ENCODE measurements around the gene AIG1. TPM values are rescaled to one million over a fixed set of nuclear protein-coding genes. Genes with fewer than 3 reads are reported as not detected.
"Not testable (repeated sequence)": the region's sequence is repeated elsewhere in the genome, so short reads cannot be mapped to it uniquely, and the experiment has no call there.

The AIG1 gene
- total RNA-seq, 1 donor from 2014 or later, result 60.6 TPM

DNA sequence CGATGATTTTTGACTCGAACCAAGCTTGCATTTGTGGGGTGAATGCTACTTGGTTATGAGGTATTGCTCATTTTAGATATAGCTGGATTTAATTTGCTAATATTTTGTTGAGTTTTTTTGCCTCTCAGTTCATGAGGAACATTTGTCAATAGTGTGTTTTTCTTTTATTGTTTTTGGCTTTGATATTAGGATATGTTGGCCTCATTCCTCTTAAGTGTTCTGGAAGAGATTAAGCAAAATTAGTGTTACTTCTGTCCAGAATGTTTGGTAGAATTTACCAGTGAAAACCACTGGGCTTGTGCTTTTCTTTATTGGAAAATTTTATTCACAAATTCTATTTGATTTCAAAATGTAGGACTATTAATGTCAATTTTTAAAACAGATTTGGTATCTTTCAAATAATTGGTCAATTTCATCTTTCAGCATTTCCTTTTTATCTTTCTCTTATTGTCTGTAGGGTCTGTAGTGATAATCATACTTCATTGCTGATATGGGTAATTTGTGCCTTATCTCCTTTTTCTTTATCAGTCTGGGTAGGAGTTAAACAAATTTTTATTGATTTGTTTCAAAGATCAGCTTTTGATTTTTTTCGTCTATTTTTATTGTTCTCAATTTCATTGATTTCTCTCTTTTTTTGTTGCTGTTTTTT, 14.1 kb downstream of the AIG1 start:
- Histone ChIP-seq H3K36me3 (ENCODE audit: control insufficient read depth, insufficient read depth, low read length) (no peaks in the 10 kb centered on the region), H3K27me3 (ENCODE audit: control insufficient read depth, insufficient read depth, low read length) (no peaks in the 10 kb centered on the region), H3K4me3 (ENCODE audit: low read depth, low read length) (no peak overlapping the region)
- FAIRE-seq (no peak), DNase-seq (ENCODE audit: low read depth) (no peak)
- TF ChIP-seq, protein P1, sequence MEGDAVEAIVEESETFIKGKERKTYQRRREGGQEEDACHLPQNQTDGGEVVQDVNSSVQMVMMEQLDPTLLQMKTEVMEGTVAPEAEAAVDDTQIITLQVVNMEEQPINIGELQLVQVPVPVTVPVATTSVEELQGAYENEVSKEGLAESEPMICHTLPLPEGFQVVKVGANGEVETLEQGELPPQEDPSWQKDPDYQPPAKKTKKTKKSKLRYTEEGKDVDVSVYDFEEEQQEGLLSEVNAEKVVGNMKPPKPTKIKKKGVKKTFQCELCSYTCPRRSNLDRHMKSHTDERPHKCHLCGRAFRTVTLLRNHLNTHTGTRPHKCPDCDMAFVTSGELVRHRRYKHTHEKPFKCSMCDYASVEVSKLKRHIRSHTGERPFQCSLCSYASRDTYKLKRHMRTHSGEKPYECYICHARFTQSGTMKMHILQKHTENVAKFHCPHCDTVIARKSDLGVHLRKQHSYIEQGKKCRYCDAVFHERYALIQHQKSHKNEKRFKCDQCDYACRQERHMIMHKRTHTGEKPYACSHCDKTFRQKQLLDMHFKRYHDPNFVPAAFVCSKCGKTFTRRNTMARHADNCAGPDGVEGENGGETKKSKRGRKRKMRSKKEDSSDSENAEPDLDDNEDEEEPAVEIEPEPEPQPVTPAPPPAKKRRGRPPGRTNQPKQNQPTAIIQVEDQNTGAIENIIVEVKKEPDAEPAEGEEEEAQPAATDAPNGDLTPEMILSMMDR (IDR thresholded peaks at IDR 0.05; ENCODE audit: insufficient read depth, low read length, severe bottlenecking), result no peak

DNA sequence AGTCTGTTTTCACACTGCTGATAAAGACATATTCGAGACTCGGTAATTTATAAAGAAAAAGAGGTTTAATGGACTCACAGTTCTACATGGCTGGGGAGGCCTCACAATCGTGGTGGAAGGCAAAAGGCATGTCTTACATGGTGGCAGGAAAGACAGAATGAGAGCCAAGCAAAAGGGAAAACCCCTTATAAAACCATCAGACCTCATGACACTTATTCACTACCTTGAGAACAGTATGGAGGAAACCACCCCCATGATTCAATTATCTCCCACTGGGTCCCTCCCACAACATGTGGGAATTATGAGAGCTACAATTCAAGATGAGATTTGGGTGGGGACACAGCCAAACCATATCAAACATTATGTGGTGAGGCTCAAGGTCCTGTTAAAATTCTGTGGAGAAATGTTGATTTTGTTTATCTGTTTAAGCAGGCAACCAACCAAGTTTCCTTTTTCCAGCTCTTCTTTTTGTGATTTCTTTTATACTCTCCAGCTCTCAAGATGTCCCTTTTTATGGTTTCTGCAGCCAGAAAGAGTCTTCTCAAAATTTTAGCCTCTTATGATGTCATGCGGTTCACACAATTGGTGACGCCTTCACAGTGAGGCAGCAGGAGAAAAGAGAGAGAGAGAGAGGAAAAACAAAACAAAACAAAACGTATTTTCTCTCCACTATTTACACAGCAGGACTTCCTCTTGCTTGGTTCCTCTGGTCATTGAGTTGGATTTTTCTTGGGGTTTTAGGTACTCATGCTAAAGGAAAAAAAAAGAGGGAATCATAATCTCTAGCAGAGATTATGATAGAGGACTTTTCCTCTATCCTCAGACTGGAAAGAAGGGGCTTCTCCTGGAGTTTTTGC, 18.0 kb downstream of the AIG1 start:
- Histone ChIP-seq H3K27me3 (ENCODE audit: control insufficient read depth, insufficient read depth, low read length) (no peaks in the 10 kb centered on the region), H3K4me3 (ENCODE audit: low read depth, low read length) (no peak overlapping the region), H3K36me3 (ENCODE audit: control insufficient read depth, insufficient read depth, low read length) (no peaks in the 10 kb centered on the region)
- FAIRE-seq (no peak), DNase-seq (ENCODE audit: low read depth) (no peak)
- TF ChIP-seq, protein P1 (IDR thresholded peaks at IDR 0.05; ENCODE audit: insufficient read depth, low read length, severe bottlenecking), result no peak

DNA sequence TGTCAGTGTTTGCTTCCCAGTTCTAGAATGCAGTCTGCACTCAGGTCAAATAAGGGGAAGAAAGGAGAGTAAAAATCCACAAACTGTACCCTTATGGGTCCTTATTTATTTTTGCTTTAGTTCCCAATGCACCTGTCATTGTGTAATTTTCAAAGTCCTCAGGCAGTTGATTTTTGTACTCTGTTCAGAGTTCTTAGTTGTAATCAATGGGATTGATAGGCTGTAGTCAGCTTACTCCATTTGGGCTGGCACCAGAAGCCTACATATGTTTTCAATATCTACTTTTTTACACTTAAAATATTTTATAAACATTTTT, 18.6 kb downstream of the AIG1 start:
- Histone ChIP-seq H3K36me3 (ENCODE audit: control insufficient read depth, insufficient read depth, low read length) (no peaks in the 10 kb centered on the region), H3K4me3 (ENCODE audit: low read depth, low read length) (no peak overlapping the region), H3K27me3 (ENCODE audit: control insufficient read depth, insufficient read depth, low read length) (no peaks in the 10 kb centered on the region)
- FAIRE-seq, result no peak
- no peak for DNase-seq (ENCODE audit: low read depth)
- TF ChIP-seq, protein P1 (IDR thresholded peaks at IDR 0.05; ENCODE audit: insufficient read depth, low read length, severe bottlenecking), result no peak

DNA sequence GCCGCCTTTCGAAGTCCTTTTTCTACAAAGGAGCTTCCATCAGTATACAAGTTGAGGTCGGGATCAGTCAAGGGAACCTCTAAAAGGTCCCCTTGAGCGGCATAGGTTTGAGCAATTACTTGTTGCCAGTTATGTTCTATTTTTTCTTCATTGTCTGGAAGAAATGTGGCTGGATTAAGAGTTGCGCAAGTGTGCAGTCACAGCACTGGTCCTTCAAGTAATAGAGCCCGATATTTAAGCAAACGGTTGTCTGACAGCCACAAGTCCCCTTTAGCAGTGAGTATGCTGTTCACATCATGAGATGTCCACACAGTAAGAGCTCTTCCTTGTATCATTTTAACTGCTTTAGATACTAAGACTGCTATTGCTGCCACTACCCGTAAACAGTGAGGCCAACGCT, 21.6 kb downstream of the AIG1 start:
- FAIRE-seq; DNase-seq (ENCODE audit: low read depth); H3K4me3 ChIP-seq (ENCODE audit: low read depth, low read length); H3K27me3 ChIP-seq (ENCODE audit: control insufficient read depth, insufficient read depth, low read length); H3K36me3 ChIP-seq (ENCODE audit: control insufficient read depth, insufficient read depth, low read length): not testable (repeated sequence)

DNA sequence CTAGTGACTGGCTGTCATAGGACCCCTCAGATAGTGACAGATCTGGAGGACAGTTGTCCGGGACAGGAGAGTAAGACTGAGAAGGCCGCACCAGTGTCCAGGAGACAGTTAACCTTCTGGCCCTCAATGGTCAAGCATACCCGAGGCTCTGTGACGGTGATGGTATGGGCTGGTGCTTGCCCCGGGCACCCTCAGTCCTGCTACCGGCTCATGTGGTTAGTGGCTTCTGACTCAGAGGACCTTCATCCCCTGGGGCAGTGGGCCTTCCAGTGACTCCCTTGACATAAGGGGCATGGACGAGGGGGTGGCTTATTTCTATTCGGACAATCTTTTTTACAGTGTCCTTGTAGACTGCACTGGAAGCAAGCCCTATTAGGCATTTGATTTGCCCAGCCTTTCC, 23.3 kb downstream of the AIG1 start:
- not testable (repeated sequence) for DNase-seq (ENCODE audit: low read depth); FAIRE-seq

DNA sequence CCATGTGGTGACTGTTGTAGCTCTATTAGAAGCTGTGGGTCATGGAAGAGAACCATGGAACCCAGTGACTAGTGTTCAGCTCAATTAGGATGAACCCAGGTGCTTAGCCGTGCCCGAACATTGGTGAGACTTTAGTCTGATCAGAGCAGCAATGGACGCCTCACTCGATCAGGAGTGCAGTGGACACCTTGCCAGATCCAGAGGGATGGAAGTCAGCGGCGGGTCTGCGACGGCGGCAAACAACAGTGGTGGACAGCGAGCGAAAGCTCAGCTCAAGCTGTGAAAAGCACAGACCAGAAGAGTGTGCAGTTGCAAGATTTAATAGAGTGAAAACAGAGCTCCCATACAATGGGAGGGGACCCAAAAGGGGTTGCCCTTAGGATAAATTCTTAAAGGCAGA, 26.6 kb downstream of the AIG1 start:
- not testable (repeated sequence) for H3K36me3 ChIP-seq (ENCODE audit: control insufficient read depth, insufficient read depth, low read length); H3K27me3 ChIP-seq (ENCODE audit: control insufficient read depth, insufficient read depth, low read length); DNase-seq (ENCODE audit: low read depth); FAIRE-seq; H3K4me3 ChIP-seq (ENCODE audit: low read depth, low read length)

More for the DNA sequence above, 23.3 kb downstream of the AIG1 start:
- H3K27me3 ChIP-seq (ENCODE audit: control insufficient read depth, insufficient read depth, low read length); H3K4me3 ChIP-seq (ENCODE audit: low read depth, low read length); H3K36me3 ChIP-seq (ENCODE audit: control insufficient read depth, insufficient read depth, low read length): not testable (repeated sequence)

DNA sequence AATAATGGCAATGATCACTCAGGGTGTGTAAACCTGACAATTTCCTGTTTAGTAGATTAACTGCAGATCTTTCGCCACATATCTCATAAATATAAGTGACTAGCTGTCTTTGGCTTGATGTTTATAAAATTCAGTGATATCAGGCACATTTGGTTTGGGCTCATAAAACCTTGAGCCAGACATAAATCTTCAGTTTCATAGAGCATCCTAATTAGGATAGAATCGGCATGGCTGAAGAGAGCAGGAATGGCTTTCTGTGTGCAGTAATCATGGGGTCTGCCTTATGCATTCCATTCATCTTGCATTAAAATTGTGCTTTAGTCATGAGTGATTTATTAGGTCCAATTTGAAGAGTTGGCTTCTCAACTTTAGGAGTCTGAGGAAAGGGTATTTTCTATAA, 27.2 kb downstream of the AIG1 start:
- DNase-seq (ENCODE audit: low read depth) (no peak), FAIRE-seq (no peak)
- H3K27me3 ChIP-seq (ENCODE audit: control insufficient read depth, insufficient read depth, low read length), result no peaks in the 10 kb centered on the region
- H3K4me3 ChIP-seq (ENCODE audit: low read depth, low read length), result no peak overlapping the region
- no peaks in the 10 kb centered on the region for H3K36me3 ChIP-seq (ENCODE audit: control insufficient read depth, insufficient read depth, low read length)
- TF ChIP-seq, protein P1 (IDR thresholded peaks at IDR 0.05; ENCODE audit: insufficient read depth, low read length, severe bottlenecking), result no peak

Measured in bronchial epithelial cell (primary cell).